Activated T-helper 1 cell treated with anti-CD3 and anti-CD28 coated beads, Interleukin-12 subunit alpha, Interleukin-12 subunit beta, Interleukin-2, Interleukin-4 antibody, amounts not matched to agents 30 ng/mL and 10 ng/mL and 1 ng/mL, durations not matched to agents 14 hours and 24 hours and 36 hours (primary cell): ENCODE measurements around the gene MLIP. TPM values are rescaled to one million over a fixed set of nuclear protein-coding genes. Genes with fewer than 3 reads are reported as not detected.

ENCODE experiments used
- total RNA-seq: library from RNA; stranded (reverse); gene quantifications from 2 replicates; pipeline ENCODE4 v1.2.3, GENCODE V29; 2022

MLIP gene
- total RNA-seq, 1 donor from 2014 or later: not detected

Other genes with a start within 250 kb of the MLIP start
- gene TINAG, start 197.0 kb downstream of the MLIP start, total RNA-seq: not detected in 2 replicates